ENCODE results near the gene TRIM66.

TRIM66 gene

GRCh38 chr11:8658321-8659057 is 24.0 kb downstream of the TRIM66 start:
- peak in 29 of 56 donors; percentile 6 to 76 (median 41) for DNase-seq

DNA sequence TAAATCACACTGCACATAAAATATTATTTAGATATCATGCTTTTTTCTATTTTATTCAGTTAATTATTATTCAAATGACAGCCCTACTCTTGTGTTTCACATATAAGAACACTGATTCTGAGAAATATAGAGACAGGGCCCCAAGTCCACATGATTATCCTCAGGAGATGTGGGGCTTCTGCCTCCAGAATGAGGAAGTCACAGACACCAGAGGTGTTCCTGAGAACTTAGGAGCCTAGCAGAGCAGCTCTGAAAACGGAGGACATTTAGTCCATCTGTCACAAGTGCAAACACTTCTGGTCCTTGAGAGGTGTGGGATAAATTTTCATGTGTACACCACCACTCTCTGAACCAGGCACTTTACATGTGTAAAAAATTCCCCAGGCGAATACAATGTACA is 26.2 kb downstream of the TRIM66 start:
- DNase-seq, result no peak

DNA sequence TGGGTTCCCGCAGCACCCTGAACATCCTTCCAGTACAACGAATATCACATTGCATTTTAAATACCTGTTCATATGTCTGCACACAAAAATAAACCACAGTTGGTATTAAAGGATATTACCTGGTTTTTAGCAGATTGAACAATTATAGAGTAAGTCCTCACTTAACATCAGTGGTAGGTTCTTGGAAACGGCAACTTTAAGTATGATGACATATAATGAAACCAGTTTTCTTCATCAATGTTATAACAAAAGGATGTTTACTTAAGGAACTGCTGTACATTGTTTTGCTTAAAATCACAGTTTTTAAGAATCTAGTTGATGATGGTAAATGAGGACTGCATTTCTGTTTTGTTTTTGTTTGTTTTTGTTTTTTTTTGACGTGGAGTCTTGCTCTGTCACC is 28.0 kb downstream of the TRIM66 start:
- no peak for DNase-seq

- no peak for DNase-seq
These were observed 30.3 kb downstream of the TRIM66 start for GRCh38 chr11:8652140-8652539.

DNA sequence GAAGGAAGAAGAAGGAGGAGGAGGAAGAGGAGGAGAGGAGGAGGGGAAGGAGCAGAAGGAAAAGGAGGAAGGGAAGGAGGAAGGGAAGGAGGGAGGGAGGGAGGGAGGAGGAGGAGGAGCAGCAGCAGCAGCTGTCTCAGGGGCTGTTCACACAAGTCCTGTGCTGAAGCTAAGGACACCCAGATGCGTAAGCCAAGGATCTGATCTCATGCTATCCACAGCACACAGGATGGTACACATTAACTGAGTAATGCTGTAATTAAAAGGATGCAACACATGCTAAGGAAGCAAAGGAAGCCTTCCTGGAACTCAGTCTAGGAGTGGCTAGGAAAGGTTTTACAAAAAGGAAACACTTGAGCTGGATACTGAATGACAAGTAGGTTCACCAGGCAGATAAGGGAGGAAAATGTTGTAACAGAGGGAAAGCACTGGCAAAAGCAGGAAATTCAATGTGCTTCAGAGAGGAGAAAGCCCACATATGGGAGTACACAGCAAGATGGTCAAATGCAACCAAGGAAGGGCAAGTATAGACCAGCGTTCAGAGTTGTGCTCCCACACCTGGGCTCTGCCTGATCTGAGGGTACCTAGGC is 32.0 kb downstream of the TRIM66 start:
- DNase-seq, result no peak

DNA sequence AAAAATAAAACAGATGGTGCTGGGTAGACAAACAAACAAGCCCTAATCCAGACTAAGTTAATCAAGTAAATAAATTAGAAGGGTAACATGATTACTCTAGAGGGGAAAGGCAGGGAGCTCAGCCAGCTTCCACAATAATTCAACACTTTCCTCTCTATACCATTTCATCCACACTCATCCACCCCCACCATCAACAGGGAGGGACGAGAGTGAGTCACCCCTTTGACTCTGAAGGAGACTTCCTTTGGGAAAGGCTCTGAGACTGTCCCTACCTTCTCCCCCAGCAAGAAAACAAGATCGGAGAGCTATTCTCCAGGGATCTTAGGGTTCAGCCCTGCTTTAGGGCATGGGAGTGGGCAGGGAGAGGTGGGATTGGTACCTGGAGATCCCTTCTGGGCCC is 33.1 kb downstream of the TRIM66 start:
- no peak for DNase-seq

DNA sequence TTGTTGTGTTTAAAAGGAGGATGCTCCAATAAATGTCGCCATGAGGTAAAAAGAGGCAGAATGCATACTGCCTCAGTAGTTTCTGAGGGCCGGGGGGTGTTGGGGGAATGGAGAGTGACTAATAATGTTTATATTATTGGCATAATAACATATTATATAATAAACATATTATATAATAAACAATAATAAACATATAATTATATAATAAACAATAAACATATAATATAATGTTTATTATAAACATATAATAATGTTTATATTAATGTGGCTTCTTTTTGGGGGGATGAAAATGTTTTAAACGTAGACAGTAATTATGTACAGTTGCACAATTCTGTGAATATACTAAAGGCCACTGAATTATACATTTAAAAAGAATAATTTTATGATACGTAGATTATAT is 35.6 kb downstream of the TRIM66 start:
- no peak for DNase-seq

GRCh38 chr11:8642196-8642841 is 40.1 kb downstream of the TRIM66 start:
- DNase-seq, result no peak

DNA sequence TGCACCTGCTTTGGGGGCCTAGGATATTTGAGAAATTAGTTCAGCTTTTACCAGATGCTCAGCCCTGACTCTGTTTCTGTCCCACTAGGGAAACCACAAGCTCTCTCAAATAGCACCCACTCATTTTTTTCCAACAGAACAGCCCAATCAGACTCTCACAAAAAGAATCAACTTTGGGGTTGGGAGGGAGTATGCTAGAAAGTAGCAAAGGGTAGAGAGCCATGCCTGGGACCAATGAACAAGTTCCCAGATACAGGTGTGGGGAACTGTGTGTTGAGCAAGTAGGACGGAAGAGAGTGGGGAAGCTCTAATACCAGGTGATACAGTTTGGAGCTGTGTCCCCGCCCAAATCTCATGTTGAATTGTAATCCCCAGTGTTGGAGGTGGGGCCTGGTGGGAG is 41.1 kb downstream of the TRIM66 start:
- no peak for DNase-seq

DNA sequence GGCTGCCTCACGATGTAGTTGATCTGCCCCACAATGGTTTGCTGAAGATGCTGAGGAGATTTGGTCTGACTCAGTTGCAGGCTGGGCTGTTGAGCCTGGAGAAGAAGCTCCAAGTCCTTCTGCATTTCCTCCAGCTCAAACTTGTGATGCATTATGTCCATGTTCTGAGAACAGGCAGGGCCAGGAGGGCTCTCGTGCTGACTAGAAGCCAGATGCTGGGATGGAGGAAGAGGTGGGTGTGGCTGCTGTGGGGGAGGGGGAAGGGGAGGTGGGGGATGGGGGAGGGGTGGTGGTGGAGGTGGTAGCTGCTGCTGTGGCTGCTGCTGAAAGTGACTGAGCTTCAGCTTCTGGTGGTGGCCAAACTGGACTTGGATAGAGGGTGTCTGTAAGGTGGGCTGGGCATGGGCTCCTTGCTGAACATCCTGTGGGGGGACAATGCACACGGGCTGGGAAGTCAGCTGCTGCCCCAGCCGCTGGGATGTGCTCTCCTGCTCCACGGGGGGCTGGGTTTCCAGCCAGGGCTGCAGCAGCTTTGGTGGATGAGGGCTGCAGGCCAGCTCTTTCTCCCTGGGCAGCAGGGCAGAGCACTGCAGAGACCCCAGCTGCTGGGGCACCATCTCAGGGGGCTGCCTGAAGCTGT is 42.1 kb downstream of the TRIM66 start:
- DNase-seq, result no peak

GRCh38 chr11:8639655-8640054 is 42.8 kb downstream of the TRIM66 start:
- no peak for DNase-seq

DNA sequence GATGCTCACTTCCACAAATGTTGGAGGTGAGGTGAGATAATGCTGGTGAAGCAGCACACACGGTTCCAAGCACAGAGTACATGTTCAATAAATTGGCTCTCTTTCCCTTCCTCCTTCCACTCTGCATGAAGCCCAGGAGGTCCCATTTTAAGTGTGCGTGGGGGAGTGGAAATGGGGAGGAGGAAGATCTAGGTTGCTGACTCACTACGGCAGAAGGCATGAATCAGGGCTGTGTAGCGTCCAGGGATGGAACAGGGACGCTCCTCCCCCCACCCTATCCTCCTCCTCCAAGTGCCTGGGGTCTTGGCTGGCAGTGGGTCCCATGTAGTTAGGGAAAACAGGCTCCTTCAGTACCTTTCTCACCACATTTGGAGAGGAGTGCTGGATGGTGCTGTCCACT is 44.2 kb downstream of the TRIM66 start:
- peak in 1 of 56 donors; percentile 9 for DNase-seq

DNA sequence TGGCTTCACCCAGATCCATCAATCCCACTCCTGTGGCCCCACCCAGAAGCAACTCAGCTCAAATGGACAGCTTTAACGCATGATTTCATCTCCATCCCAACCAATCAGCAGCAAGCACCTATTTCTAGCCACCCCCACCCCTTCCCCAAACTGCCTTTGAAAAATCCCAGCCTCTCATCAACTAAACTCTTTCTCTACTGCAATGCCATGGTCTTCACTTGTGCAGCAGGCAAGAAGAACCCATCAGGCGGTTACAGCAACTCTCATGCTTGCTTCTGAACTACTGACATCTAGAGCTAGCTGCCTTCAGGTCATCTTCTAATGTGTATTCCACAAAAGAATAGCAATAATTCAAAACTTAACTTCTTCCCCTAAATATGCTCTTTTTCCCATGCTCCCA is 46.3 kb downstream of the TRIM66 start:
- no peak for DNase-seq

DNA sequence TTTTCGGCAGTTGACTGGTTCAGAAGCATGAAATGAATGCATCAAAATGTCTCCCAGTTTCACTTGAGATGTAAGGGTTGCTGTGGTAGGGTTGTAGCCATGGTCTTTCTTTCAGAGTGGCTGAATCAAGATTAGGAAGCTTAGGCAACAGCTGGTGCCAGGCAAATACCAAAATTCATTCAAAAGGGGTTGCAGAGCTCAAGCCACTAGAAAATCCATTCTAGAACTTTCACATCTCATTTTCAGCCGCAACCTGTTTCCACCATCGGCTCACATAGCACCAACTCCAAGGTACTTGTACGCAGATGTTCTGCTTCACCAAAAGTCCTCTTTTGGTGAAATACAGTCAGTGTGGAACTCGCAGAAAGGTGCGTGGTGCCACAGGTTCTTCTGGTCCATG is 48.0 kb downstream of the TRIM66 start:
- DNase-seq, result no peak

- DNase-seq, result no peak
These were observed 50.9 kb downstream of the TRIM66 start for GRCh38 chr11:8631395-8632118.

GRCh38 chr11:8624698-8625097 is 57.8 kb downstream of the TRIM66 start:
- DNase-seq, result no peak

DNA sequence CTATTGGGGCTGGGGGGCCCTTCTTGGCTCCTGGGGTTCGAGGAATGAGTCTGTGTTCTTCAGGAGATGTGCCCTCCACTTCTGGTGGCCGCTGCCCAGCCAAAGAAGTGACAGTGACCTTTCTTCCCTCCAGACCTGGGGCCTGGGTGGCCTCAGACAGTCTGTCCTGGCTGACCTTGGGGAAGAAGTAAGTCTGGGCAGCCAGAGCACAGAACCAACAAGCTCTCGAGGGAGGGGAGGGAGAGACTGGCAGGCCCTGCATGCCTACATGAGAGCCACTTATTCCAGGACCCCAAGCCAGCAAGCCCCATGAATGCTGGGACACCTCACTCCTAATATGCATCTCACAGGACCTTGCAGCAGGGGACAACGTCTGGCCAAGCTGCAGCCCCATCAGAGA is 61.3 kb downstream of the TRIM66 start:
- no peak for DNase-seq

GRCh38 chr11:8617063-8617462 is 65.4 kb downstream of the TRIM66 start:
- no peak for DNase-seq

DNA sequence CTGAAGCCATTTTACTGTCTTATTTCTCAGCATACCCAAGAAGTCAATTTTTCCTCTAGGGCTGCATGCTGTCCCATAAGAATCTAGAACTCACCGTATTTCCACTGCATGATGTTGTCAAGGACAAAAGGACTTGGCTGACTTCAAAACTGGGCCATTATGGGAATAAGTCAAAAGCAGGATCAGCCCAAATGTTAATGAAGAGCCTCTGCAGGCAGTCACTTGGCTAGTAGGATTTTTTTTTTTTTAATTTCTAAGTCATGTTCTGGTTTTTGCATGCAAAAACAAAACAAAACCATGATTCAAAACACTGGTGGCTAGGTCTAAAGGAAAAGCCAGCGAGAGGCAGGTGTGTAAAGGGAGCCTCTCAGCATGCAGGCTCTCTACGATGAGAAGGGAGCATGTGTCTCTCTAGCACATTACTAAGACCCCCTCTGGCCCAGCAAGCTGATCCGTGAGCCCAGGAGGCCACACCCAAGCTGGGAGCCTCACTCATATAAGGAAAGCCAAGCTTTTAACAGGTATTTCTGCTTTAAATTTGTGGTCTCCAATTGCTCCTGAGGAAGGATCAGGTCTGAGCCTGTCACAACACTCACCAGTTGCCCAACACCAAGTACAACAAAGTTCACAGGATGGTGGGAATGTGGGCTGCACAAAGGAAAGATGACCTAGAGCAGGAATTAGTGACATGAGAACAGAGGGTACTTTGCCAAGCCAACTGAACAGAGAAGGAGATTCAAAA is 67.0 kb downstream of the TRIM66 start:
- DNase-seq, result no peak

DNA sequence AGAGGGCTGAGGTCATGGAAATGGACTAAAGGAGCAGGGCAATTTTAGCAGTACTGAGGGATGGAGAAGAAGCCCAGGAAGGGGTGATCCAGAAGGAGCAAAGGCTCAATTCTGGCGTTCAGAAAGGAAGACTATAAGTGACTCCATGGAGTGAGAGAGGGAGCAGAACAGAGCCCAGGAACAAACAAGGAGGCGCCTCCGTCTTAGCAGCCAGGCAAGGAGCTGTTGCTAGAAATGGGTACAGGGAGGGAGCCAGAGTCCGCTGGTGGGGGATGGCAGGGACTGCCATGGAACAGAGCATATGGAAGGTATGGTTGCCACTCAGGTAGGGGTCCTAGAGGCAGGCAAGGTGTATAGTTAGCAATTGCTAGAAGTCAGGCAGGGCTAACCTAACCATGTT is 68.0 kb downstream of the TRIM66 start:
- no peak for DNase-seq

- no peak for DNase-seq
These were observed 69.4 kb downstream of the TRIM66 start for GRCh38 chr11:8613036-8613435.
